ENCODE results near the gene FMNL3. TPM values are rescaled to one million over a fixed set of nuclear protein-coding genes. Genes with fewer than 3 reads are reported as not detected.

Gene FMNL3
- total RNA-seq, 1 donor from 2014 or later = 22.1 TPM

DNA sequence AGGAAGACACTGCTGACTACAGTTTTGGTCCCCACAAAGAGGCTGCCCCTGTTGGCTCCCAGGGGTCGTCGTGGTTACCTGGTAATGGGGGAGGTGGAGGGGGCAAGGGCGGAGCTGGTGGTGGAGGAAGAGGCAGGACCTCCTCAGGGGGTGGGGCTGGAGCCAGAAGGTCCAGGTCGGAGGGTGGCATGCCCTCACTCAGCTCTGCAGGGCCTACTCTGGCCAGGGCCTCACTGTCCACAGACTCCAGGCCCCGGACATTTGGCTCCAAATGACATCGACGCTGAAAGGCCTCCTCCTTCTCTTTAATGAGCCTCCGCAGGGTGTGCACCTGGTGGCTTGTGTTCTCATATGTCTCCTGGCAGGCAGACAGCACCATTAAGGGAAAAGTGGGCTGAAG is 55.4 kb downstream of the FMNL3 start:
- DNase-seq (ENCODE audit: low spot score) = no peak

DNA sequence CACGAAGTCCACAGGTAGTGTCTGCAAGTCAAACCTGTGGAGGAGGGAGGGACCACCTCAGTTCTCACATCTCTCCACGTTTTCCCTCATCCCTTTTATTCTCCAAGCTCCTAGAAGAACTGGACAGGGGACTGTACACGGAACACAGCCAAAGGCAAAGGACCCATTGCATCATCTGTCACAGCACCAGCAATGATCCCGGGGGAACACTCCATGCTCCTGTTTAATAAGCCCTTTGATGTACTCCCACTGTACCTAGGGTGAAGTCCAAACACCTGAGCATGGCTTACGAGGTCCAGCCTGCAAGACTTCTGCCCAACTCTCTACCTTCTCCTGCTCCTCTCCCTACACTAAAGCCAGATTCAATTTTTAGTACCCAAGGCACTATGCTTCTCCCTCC is 57.3 kb downstream of the FMNL3 start:
- no peak for DNase-seq (ENCODE audit: low spot score)

DNA sequence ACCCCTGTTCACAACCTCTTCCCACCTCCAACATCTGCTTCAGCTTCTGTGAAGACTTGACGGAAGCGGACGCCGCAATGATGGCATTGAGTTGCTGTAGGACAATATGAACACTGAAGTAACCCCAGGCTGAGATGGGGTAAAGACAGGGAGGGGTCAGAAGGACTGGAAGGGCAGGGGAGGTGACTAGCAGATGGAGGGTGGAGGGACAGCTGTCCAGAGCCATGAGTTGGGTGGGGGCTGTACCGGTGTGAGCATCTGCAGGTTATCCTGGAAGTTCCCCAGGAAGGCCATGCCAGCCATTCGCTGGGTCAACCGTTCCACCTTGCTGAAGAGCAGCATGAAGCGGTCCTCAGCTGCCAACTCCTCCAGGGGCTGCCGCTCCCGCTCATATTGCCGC is 57.8 kb downstream of the FMNL3 start:
- no peak for DNase-seq (ENCODE audit: low spot score)

- DNase-seq (ENCODE audit: low spot score) = no peak
Measured at GRCh38 chr12:49648712-49649003, 58.5 kb downstream of the FMNL3 start.

DNA sequence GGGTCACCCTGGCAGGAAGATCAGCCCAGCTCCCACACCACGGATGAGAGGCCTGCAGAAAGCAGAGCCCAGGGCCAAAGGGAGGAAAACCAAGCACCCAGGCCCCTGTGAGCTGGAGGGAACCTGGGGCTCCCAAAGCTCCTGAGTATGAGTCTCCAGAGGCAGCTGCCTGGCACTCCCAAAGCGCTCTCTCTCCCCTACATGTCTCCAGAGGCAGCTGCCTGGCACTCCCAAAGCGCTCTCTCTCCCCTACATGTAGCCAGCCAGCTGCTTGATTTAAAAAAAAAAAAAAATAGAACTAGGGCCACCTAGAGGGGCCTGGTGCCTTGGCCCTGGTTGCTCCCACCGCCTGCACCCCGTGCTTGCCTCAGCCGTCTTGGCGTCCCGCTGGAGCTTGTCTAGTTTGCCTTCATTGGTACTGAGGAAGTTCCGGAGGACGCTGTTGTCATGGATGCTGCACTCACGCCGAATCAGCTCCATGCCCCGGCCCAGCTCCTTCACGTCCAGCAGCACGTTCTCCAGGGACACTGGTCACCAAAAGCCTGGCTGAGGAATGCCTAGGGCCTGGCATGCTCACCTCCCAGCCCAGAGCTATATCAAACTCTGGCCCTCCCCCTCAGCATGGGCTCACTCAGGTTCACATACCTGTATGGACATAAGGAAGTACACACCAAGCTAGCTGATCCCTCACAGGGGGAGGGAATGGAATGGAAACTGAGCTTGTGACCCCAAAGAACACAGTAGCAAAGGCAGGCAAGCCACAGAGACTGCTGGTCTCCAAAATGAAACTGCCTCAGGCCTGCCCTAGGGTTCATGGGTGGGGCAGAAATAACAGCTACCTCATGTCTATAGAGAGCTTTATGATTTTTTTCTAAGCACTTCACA is 59.1 kb downstream of the FMNL3 start:
- DNase-seq (ENCODE audit: low spot score) = no peak

DNA sequence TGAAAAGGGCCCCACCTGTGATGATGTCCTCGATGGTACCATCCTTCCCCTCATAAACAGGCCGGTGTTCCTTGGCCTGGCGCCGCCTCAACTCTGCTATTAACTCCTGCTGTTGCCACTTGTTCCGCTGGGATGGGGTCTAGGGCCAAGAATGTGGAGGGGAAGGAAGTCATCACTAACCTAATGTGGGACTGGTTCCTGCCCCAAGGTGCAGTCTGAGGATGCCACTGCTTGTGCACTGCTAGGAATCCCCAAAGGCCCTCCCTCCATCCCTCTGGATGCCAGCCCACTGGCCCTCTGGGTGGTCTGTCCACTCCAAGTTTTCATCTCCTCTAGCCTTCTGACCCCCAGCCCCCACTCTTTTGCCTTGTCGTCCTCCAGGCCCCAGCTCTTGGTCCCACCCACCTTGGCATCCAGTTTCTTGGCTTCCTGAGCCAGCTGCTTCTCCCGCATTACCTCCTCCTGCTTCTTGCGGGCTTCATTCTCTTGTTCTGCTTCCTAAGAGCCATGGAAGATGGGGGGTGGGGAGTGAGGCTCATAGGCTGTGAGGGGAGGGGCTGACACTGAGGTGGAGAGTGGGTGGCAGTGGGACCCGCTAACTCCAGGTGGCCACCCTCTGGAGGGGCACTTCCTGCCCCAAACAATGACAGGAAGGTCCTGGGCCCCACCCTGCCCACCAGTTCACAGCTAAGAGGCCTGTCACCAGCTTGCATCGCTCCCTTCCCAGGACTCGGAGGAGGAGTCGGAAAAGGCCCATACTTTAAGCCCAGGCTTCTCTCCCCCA is 60.1 kb downstream of the FMNL3 start:
- DNase-seq (ENCODE audit: low spot score) = no peak

DNA sequence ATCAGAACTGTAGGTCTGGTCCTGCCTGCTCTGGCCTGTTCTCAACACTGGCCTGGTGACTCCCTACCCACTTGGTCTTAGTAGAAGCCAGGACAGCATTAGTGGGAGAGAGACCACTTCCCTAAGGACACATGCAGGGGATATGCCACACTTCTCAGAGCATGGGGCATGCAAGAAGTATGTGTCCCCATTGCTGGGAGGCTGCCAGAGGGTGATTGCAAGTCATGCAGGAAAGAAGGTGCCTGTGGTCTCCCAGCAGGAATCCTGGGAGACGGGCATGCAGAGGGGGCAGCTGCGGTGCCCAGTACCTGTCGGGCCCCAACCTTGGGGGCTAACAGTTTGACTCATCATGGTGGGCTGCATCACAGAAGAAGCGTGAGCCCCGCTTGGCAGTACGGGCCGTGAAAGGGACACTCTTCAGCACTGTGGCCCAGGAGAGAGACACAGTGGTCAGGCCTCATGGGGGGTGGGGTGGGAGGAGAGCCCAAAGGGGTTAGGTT is 60.8 kb downstream of the FMNL3 start:
- DNase-seq (ENCODE audit: low spot score) = no peak

DNA sequence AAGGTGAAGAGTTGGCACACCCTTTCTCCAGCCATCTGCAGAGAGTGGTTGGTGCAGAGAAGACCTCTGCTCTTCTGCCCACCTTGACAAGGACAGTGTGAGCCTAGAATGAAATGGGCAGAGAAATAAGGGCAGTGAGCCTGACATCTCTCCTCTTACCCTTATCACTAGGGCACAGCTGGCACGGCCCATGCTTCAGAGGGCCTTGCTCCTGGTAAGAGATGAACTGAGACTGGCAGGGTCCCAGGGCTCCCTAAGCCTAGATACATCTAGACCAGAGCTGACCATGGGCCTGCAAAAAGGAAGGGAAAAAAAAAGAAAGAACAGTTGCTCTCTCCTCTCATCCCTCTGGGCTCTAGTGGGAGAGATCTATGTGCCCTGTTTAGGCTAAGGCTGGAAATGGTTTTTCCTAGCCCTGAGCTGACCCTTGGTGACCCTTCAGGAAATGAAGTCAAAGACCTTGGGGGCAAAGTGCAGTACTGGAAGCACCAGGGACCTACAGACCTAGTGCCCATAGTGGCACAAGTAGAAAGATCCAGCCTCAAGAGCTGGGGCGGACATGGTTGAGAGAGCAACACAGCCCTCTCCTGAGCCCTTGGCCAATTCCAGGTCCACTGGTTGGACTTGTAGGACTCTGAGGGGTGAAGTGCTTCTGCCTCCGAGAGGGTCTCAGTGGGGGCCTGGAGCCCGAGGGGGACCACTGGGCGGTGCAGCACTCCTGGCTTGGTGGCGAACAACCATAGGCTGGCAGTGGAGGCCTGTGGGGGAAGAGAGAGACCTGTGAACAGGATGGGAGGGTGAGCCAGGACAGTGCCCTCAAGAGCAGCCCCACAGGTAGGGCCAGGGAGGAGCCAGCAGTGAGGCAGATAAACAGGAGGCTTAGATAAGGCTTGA is 61.8 kb downstream of the FMNL3 start:
- DNase-seq (ENCODE audit: low spot score) = no peak

- peak; percentile 80 for DNase-seq (ENCODE audit: low spot score)
Measured at GRCh38 chr12:49644620-49644994, 62.6 kb downstream of the FMNL3 start.

- DNase-seq (ENCODE audit: low spot score) = no peak
Measured at GRCh38 chr12:49643961-49644619, 63.1 kb downstream of the FMNL3 start.

- DNase-seq (ENCODE audit: low spot score) = no peak
Measured at GRCh38 chr12:49643135-49643534, 64.1 kb downstream of the FMNL3 start.

- no peak for DNase-seq (ENCODE audit: low spot score)
Measured at GRCh38 chr12:49642370-49642802, 64.8 kb downstream of the FMNL3 start.

GRCh38 chr12:49641748-49642369 is 65.3 kb downstream of the FMNL3 start:
- no peak for DNase-seq (ENCODE audit: low spot score)

- peak; percentile 81 for DNase-seq (ENCODE audit: low spot score)
Measured at GRCh38 chr12:49636979-49637755, 70.0 kb downstream of the FMNL3 start.

GRCh38 chr12:49636574-49636973 is 70.6 kb downstream of the FMNL3 start:
- no peak for DNase-seq (ENCODE audit: low spot score)

- DNase-seq (ENCODE audit: low spot score) = no peak
Measured at GRCh38 chr12:49635656-49636055, 71.5 kb downstream of the FMNL3 start.

GRCh38 chr12:49635036-49635435 is 72.2 kb downstream of the FMNL3 start:
- no peak for DNase-seq (ENCODE audit: low spot score)

GRCh38 chr12:49633703-49634345 is 73.4 kb downstream of the FMNL3 start:
- no peak for DNase-seq (ENCODE audit: low spot score)

DNA sequence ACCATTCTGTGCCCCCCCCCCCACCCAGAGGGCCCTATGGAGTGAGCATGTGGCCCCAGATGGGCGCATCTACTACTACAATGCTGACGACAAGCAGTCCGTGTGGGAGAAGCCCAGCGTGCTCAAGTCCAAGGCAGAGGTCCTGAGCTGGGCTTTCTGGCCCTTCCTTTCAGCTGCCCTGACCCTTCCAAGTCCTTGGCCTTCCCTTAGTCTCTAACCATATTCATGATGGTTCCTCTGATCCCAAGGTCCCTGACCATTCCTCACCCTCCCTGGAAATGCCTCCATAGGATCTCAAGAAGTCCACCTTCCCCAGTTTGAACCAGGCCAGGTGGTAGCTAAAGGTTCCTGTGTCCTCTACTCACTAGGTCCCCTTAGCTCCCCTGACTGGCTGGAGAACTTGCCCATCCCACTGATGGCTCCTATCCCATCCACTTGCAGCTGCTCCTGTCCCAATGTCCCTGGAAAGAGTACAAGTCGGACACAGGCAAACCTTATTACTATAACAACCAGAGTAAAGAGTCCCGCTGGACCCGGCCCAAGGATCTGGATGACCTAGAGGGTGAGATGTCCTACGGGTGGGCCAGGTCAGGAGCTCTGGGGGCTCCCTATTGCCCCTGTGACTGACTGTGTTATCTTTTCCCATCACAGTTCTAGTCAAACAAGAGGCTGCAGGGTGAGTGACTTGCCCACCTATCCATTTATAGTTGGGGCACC is 74.1 kb downstream of the FMNL3 start:
- DNase-seq (ENCODE audit: low spot score) = no peak
